ENCODE data around the gene C19orf12. TPM values are rescaled to one million over a fixed set of nuclear protein-coding genes. Genes with fewer than 3 reads are reported as not detected.

C19orf12 gene
- polyA plus RNA-seq, 1 experiment, result 33.9 TPM

DNA sequence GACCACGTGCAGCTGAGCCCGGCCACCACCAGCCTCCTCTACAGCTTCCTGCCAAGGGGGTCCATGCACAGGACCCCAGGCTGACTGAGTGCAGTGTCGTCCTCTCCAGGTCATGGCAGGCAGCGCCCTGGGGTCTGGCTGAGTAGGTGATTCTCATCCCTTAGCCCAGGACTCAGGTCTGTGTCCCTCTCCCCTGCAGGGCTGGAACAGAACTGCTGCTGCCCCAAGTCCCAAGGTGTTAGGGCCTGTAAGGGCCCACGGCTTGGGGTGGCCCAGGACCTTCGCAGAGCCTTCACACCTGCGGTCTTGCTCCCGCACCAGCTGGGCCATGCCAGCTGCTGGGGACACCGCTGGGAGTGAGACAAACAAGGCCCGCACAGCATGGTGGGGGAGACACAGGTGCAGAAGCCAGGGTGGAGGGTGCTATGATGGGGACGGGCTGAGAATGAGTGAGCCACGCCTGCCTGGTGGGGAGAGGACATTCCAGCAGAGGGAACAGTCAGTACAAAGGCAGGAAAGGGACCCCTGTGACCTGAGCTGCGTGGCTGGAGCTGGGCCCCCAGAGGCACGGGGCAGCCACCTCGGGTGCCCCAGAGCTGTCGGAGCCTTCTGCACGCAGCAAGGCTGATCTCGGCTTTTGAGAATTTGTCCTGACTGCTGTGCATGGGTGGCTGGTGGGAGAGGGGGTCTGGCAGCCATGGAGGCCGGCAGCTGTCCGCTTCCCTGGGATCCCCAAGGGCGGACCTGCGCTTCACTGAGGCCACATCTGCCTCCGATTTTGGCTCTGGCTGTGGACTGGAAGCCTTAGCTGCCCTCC lies 37.9 kb downstream of the C19orf12 start:
- ChIA-PET CTCF (interaction anchor here (1.6 to 3.6 kb wide), 2 partner anchors 17 to 67 kb away, joined by 6 to 16 read pairs; no protein-coding TSS in a partner anchor), POLR2A (no interaction called here)
- no peak overlapping the region for H3K4me3 ChIP-seq (ENCODE audit: low read depth, low read length)
- TF ChIP-seq, protein P1, sequence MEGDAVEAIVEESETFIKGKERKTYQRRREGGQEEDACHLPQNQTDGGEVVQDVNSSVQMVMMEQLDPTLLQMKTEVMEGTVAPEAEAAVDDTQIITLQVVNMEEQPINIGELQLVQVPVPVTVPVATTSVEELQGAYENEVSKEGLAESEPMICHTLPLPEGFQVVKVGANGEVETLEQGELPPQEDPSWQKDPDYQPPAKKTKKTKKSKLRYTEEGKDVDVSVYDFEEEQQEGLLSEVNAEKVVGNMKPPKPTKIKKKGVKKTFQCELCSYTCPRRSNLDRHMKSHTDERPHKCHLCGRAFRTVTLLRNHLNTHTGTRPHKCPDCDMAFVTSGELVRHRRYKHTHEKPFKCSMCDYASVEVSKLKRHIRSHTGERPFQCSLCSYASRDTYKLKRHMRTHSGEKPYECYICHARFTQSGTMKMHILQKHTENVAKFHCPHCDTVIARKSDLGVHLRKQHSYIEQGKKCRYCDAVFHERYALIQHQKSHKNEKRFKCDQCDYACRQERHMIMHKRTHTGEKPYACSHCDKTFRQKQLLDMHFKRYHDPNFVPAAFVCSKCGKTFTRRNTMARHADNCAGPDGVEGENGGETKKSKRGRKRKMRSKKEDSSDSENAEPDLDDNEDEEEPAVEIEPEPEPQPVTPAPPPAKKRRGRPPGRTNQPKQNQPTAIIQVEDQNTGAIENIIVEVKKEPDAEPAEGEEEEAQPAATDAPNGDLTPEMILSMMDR (IDR thresholded peaks at IDR 0.05; ENCODE audit: insufficient read depth, low read depth, low read length), result no peak
- H3K36me3 ChIP-seq (ENCODE audit: control insufficient read depth, insufficient read depth, low read length), result peaks cover 19% of the 10 kb centered on the region
- H3K27me3 ChIP-seq (ENCODE audit: control insufficient read depth, insufficient read depth, low read length), result no peaks in the 10 kb centered on the region
- DNase-seq (ENCODE audit: low read depth), result no peak

DNA sequence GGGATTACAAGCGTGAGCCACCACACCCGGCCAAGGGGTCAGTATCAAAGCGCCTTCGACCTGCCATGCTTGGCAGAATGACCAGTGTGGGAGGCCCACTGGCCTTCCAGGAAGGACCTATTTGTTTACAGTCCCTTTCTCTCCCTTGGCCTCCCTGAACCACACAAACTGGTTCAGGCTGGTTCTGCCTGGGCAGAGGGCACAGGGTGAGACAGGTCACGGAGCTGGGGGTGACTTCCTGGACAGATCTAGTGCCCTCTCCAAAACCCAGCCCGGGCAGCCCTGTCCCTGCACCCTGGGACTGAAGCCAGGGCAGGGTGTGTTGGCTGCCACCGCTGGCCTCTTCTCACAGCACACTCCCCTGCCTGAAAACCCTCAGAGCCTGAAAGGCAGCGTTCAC lies 38.5 kb downstream of the C19orf12 start:
- TF ChIP-seq, protein P1 (IDR thresholded peaks at IDR 0.05; ENCODE audit: insufficient read depth, low read depth, low read length), result no peak
- POLR2A ChIA-PET, result no interaction called here
- DNase-seq (ENCODE audit: low read depth), result no peak
- Histone ChIP-seq H3K4me3 (ENCODE audit: low read depth, low read length) (no peak overlapping the region), H3K36me3 (ENCODE audit: control insufficient read depth, insufficient read depth, low read length) (peaks cover 19% of the 10 kb centered on the region), H3K27me3 (ENCODE audit: control insufficient read depth, insufficient read depth, low read length) (no peaks in the 10 kb centered on the region)
- CTCF ChIA-PET, result interaction anchor here (3.6 kb wide), 1 partner anchor 66 kb away, joined by 16 read pairs; no protein-coding TSS in a partner anchor

DNA sequence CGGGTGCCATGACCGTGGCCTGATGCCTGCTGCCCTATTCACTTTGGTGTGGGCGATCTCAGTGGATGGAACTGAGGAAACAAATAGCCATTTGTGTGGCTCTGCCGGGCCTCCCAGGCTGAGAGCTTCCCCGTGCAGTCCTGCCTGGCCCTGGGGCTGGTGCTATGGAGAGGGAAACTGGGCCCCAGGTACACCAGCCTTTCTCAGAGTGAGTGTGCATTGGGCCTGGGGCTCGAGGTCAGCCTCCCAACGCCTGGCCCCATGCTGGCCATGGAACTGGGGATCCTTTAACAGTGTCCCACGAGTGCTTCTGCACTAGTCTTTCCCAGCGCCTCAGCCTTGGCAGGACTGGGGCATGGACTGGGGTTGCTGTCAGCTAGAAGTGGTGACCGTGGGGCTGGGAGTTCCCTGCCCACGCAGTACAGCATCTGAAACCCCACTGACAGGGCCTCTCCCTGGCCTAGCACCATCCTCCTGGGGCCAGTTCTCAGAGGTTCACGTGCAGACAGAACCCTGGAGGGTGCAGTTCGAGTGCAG lies 39.3 kb downstream of the C19orf12 start:
- Histone ChIP-seq H3K36me3 (ENCODE audit: control insufficient read depth, insufficient read depth, low read length) (peaks cover 19% of the 10 kb centered on the region), H3K27me3 (ENCODE audit: control insufficient read depth, insufficient read depth, low read length) (no peaks in the 10 kb centered on the region), H3K4me3 (ENCODE audit: low read depth, low read length) (no peak overlapping the region)
- DNase-seq (ENCODE audit: low read depth), result no peak
- TF ChIP-seq, protein P1 (IDR thresholded peaks at IDR 0.05; ENCODE audit: insufficient read depth, low read depth, low read length), result no peak
- ChIA-PET CTCF (no interaction called here), POLR2A (no interaction called here)

DNA sequence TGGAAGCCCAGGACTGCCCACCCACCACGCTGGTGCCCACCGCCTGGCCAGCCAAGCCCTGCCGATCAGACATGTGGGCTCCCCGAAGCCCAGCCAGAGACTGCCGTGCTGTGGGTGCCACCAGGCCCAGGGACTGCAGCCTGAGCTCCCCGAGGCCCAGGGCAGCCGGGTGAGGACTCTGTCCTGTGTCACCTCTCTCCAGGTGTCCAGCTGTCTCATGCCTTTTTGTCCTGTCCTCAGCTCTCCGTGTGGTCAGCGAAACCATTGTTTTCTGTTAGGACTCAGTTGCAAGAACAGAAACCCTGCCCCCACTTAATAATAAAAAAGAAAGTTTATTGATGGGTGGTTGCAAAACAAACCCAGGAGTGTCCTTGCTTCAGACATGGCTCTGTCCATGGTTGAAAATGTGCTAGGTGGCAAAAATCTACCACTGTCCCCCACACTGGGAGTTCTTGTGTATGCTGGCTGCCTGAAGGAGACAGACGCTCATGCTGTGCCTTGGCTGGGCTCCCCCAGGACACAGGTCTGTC lies 39.9 kb downstream of the C19orf12 start:
- TF ChIP-seq, protein P1 (IDR thresholded peaks at IDR 0.05; ENCODE audit: insufficient read depth, low read depth, low read length), result no peak
- H3K4me3 ChIP-seq (ENCODE audit: low read depth, low read length), result no peak overlapping the region
- DNase-seq (ENCODE audit: low read depth), result no peak
- CTCF ChIA-PET, result no interaction called here
- POLR2A ChIA-PET, result no interaction called here
- no peaks in the 10 kb centered on the region for H3K27me3 ChIP-seq (ENCODE audit: control insufficient read depth, insufficient read depth, low read length)
- peaks cover 19% of the 10 kb centered on the region for H3K36me3 ChIP-seq (ENCODE audit: control insufficient read depth, insufficient read depth, low read length)

DNA sequence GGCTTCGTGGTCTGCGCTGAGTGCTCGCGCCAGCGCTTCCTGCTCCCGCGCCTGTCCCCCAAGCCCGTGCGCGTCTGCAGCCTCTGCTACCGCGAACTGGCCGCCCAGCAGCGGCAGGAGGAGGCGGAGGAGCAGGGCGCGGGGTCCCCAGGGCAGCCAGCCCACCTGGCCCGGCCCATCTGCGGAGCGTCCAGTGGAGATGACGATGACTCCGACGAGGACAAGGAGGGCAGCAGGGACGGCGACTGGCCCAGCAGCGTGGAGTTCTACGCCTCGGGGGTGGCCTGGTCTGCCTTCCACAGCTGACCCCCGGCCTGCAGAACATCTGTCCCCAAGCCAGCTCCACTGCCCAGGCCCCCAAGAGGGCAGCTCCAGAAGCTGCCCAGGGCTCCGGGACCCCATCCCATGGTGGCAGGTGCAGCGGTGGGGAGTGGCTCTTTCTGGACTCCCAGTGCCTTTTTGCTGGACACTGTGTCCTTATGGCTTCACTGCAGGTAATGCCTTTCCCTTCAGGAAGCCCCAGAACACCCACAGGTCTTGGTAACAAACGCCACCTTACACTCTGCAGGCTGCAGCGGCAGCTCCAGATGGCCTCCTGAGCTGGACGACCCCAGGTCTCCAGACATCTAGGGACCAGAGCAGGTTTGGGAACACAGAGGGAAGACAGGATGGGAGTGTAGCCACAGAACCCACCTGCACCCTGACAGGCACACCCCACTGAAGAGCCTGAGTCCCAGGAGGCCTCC lies 40.5 kb downstream of the C19orf12 start:
- DNase-seq (ENCODE audit: low read depth), result no peak
- Histone ChIP-seq H3K4me3 (ENCODE audit: low read depth, low read length) (no peak overlapping the region), H3K36me3 (ENCODE audit: control insufficient read depth, insufficient read depth, low read length) (peaks cover 19% of the 10 kb centered on the region), H3K27me3 (ENCODE audit: control insufficient read depth, insufficient read depth, low read length) (no peaks in the 10 kb centered on the region)
- ChIA-PET CTCF (no interaction called here), POLR2A (no interaction called here)
- TF ChIP-seq, protein P1 (IDR thresholded peaks at IDR 0.05; ENCODE audit: insufficient read depth, low read depth, low read length), result no peak

Measured in BJ (cell line).